Cardiac septum (tissue), 1 donor: ENCODE measurements around the gene RBMX. TPM values are rescaled to one million over a fixed set of nuclear protein-coding genes. Genes with fewer than 3 reads are reported as not detected.

Experiments
- DNase-seq: peaks from one replicate; pipeline ENCODE4 v3.0.0-alpha.2; 2020; ENCODE audit warnings: low spot score
- intact Hi-C: fragments of 100-400 bp; cut with DNase I; formaldehyde crosslinking; loops from one replicate; pipeline ENCODE4 v1.14.0; 2022
- total RNA-seq: library from RNA; stranded (reverse); fragmentation: NEBNext Ultra II Directional; extraction: Animal tissue kit (Norgen Biotek cat#: 25700); gene quantifications from one replicate; pipeline ENCODE4 v1.2.1, GENCODE V29; 2021
- donor health status: DM: no; HTN: no; CAD: no.

The RBMX gene
- total RNA-seq, 1 donor from 2014 or later, result 92.7 TPM

- no peak for DNase-seq
- intact Hi-C loops, result no loop called here
Observed at GRCh38 chrX:136851526-136851925, 29.0 kb downstream of the RBMX start.

GRCh38 chrX:136850441-136851175 lies 29.9 kb downstream of the RBMX start:
- DNase-seq, result no peak
- intact Hi-C loops, result no loop called here

- no peak for DNase-seq
- intact Hi-C loops, result no loop called here
Observed at GRCh38 chrX:136849395-136849794, 31.1 kb downstream of the RBMX start.

- DNase-seq, result no peak
- intact Hi-C loops, result no loop called here
Observed at GRCh38 chrX:136847874-136848273, 32.7 kb downstream of the RBMX start.

GRCh38 chrX:136839196-136839595 lies 41.3 kb downstream of the RBMX start:
- intact Hi-C loops, result no loop called here
- no peak for DNase-seq

GRCh38 chrX:136835761-136836160 lies 44.8 kb downstream of the RBMX start:
- intact Hi-C loops, result no loop called here
- DNase-seq, result no peak

- DNase-seq, result no peak
- intact Hi-C loops, result no loop called here
Observed at GRCh38 chrX:136829413-136829812, 51.1 kb downstream of the RBMX start.

GRCh38 chrX:136828830-136829229 lies 51.7 kb downstream of the RBMX start:
- DNase-seq, result no peak
- intact Hi-C loops, result no loop called here

GRCh38 chrX:136827026-136827425 lies 53.5 kb downstream of the RBMX start:
- intact Hi-C loops, result no loop called here
- DNase-seq, result no peak

- DNase-seq, result no peak
- intact Hi-C loops, result no loop called here
Observed at GRCh38 chrX:136825771-136826170, 54.8 kb downstream of the RBMX start.

Other genes starting within 250 kb of the RBMX start
- not detected for gene CD40LG, start 232.6 kb downstream of the RBMX start, total RNA-seq
- 51.3 TPM for gene ARHGEF6, start 99.8 kb downstream of the RBMX start, total RNA-seq
- not detected for gene GPR101, start 153.3 kb upstream of the RBMX start, total RNA-seq